NCI-H2029 treated with DMSO at 0.1 percent for 48 hours (cell line): ENCODE measurements around the gene EXD3.

ENCODE experiments used
- DNase-seq: peaks from one replicate; lab custom pipeline; 2025; lab: John Stamatoyannopoulos, UW

Gene EXD3

DNA sequence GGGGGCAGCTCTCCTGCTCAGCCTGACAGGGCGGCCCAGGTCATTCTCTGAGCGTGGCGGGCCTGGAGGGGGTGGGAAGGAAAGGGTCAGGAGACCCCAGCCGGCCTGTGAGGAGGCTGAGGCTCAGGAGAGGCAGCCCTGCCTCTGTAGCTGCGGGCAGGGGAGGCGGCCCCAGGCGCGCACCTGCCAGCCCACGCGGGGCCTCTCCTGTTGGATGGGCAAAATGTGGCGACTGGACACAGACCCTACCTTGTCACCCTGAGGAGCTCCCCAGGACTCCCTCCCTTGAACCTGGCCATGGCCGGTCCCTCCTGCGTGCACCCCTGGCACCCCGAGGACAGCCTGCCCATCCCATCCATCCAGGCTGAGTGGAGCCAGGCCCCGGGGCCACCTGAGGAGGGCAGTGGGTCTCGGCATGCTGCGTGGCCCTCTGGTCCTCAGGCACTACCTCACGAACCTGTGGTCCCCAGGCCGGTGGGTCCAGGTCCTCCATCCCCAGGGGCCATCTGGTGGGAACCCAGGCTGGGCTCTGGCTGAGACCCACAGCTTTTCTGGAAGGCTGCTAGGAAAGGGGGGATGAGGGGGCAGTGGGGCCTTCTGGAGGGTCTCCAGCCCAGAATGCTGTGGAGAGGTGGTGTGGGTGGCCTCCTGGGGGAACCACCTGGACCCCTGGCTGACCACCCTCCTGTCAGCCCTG, 105.8 kb downstream of the EXD3 start:
- DNase-seq: no peak

- no peak for DNase-seq
These were observed 106.7 kb downstream of the EXD3 start for GRCh38 chr9:137316012-137316981.

- no peak for DNase-seq
These were observed 107.4 kb downstream of the EXD3 start for GRCh38 chr9:137315581-137316011.

GRCh38 chr9:137314561-137315560, 108.1 kb downstream of the EXD3 start:
- no peak for DNase-seq

DNA sequence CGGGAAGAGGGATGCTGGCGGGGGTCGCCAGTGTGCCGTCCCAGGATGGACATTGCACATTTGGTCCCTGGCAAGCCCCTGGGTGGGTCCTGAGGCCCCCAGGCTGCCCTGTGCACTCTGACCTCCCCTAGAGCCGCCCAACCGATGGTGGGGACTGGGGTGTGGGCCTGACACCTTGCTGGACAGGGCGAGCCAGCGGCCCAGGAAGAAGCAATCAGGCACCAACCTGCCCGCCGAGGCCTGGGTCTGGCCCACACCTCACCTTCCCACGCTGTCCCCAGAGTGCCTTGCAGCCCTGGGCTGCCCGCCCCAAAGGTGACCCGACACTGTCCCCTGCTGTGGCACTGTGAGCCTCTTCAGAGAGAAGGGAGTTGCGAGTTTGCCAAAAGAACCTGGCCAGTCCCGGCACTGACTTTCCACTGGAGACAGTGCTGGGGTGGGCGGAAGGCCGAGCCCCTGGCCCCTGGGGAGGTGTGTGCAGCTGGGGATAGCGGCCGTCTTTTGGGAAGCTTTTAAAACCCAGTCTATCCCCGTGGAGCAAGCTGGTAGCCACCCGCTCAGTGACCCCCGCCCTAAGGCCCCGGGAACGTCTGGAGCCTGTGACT, 108.9 kb downstream of the EXD3 start:
- DNase-seq: no peak

DNA sequence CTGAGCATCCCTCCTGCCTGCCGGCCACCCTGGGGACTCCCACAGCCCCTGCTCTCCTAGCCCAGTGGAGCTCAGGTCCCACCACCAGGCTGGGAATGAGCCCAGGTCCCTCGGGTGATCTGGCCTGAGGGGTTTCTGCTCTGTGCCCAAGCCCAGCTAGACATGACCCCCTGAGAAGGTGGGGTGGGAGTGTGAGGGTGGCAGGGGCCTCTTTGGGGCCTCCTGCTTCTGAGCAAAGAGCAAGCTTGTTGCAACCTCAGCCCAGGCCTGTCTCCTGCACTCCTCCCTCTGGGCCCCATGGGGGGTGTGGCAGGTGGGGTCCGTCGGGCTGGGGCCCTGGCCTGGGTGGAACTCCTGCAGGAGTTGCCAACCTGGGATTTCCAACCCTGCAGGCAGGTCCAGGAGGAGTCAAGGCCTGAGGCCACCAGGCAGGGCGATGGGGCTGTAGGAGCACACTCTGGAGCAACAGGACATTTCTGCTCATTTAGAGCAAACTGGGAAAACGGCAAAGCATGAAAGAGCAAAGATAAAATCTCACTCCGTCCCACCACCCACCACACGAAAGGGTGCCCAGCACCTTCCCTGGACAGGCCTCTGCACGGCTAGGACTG, 109.5 kb downstream of the EXD3 start:
- no peak for DNase-seq

- DNase-seq: no peak
These were observed 110.1 kb downstream of the EXD3 start for GRCh38 chr9:137312852-137313325.

- DNase-seq: no peak
These were observed 110.7 kb downstream of the EXD3 start for GRCh38 chr9:137311986-137312851.

DNA sequence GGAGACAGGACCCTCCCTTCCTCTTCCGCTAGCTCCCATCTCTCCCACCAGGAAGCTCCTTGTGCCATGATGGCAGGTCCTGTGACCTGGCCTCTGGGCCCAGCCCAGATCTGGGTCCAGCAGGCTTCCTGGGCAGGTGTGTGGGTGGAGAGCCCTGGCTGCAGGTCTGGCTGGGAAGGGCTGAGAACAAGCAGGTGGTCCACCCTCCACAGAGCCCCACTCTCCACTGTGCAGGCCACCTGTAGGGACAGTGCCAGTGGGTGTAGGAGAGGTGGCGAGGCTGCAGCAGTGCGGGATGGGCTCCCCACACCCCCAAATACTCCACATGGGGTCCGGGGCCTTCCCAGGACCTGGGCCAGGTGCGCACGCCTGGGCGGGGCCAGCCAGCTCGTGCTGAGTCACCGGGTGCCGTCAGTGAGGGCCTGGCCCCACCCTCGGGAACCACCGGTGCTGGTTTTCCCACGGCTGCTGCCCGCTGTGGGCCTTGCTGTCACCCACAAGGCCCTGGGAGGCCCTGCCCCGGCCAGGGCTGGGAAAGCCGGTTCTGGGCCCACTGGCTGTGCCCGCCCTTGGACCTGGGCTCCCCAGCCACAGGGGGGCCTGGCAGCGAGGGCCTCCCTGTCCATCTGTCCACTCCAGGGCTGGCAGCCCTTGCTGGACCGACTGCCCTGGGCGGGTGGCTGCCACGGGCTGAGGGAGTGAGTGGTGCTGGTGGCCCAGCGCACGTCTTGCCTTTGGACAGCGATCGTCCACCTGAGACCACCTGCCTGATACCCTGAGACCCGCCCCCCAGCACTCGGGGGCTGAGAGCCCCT, 111.6 kb downstream of the EXD3 start:
- no peak for DNase-seq

DNA sequence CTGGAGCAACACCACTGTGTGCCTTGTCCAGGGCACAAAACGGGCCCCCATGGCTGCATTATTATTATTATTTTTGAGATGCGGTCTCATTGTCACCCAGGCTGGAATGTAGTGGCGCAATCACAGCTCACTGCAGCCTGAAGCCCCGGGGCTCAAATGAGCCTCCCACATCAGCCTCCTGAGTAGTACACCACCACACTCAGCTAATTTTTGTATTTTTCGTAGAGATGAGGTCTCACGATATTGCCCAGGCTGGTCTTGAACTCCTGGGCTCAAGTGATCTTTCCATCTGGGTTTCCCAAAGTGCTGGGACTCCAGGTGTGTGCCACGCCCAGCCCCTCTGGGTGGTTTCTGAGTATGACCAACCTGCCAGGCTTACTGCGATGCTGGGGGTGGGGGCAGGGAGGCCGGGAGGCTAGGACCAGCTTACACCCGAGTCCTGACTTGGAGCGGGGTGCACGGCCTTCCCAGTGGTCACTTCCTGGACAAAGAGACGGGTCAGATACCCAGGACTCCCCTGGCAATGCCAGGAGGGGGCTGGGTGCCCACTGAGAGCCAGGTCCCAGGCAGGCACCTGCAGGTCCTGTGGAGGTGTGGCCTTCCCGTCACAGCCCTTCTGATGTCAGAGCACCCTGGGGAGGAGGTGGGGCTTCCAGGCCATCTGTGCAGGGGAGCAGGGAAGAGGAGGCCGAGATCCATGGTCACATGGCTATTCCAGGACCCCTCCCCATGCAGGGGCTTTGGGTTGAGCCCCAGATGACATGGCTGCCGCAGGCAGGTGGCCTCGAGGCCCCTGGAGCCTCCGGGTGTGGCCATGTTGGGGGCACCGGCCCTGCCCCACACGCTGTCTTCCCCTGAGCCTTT, 112.5 kb downstream of the EXD3 start:
- peak; percentile 9 for DNase-seq

GRCh38 chr9:137309368-137310188, 113.4 kb downstream of the EXD3 start:
- no peak for DNase-seq

DNA sequence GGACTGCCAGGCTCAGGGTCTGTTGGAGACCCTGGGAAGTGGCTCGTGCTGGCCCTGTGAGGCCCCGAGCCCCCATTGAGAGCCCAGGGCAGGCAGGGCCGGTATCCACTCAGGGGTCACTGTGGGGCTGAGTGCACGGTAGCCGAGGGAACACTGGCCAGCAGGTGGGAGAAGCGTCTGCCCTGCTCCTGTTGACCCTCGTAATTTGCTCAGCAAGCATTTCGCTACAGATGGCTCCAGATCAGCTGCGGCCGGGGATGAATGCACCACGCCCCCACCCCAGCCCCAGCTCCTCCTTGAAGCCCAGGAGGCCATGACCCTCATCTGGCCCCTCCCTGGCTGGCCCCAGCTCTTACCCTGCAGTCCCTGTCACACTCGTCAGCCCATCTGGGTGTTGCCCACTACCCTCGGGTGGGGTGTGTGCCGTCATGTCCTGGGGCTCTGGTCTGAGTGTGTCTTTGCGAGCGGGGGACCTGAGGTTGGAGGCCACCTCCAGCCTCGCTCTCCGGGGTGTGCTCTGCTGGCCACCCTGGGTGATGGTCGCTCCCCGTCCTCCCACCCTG, 114.8 kb downstream of the EXD3 start:
- no peak for DNase-seq

DNA sequence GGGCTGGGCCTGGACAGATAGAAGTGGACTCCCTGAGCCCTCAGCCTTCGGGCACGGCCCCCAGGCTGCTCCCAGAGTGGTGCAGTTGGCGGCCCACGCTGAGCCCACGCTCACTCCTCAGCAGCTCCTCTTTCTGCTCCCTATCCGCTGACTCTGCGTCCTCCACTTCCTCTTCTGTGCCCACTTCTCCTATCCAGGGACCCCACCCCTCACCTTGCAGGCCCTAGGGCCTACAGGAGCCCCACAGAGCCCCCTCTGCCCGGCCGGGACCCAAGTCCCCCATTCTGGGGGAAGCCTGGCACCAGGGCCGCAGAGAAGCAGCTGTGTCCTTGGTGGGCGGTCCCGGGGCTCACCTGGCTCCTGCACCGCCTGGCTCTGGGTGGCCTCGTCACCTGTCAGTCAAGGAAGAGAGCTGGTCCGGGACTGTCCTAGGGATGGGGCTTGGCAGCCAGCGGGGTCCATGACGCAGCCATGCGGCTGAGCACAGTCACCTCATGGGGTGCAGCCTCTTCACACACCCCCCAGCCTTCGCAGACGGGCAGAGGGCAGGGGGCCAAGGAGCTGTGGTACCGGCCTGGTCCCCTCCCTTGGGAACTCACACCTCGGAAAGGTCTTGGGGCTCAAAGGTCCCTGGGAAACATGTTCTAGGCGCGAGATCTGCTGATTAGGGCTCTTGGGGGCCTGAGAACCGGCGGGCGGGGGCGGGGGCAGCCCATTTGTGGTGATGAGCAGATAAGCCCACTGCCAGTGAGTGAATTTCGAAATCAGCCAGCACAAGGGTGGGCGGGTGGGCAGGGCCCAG, 115.5 kb downstream of the EXD3 start:
- DNase-seq: no peak

GRCh38 chr9:137306850-137307254, 116.1 kb downstream of the EXD3 start:
- no peak for DNase-seq

GRCh38 chr9:137306066-137306849, 116.7 kb downstream of the EXD3 start:
- no peak for DNase-seq
